HG02588 (cell line): Measurements from ENCODE around the gene CALHM4.
A peak's percentile ranks its signal among the peaks of the same experiment; 100 is the strongest.

Experiments
- ATAC-seq: cut with Tn5 transposase; IDR thresholded peaks from one replicate; pipeline ENCODE4 v1.9.1; 2021; ENCODE audit warnings: mild to moderate bottlenecking, moderate library complexity; ENCODE audit not compliant: unreplicated experiment

Gene CALHM4, protein sequence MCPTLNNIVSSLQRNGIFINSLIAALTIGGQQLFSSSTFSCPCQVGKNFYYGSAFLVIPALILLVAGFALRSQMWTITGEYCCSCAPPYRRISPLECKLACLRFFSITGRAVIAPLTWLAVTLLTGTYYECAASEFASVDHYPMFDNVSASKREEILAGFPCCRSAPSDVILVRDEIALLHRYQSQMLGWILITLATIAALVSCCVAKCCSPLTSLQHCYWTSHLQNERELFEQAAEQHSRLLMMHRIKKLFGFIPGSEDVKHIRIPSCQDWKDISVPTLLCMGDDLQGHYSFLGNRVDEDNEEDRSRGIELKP

DNA sequence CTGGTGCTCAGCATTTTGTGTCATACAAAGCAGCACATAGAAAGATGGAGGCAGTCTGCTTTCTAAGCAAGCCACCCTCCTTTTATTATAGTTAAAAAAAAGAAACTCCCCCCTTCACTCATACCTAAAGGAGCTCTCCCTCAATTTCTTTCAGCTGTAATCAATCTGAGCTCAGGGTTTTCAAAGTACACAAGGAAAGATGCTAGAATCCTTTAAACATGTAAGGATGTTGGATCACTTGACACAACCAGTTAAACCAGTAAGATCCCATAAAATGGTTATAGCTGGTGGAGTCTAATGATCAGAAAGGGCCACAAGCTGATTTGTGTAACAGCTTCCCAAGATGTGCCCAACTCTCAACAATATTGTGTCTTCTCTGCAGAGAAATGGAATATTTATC is at the start of gene CALHM4:
Gene CALHM4, plus strand, starts transcription at position 301 of the 400 bp plus-strand sequence. Its CDS starts 43 bp downstream, at position 344.
- no peak for ATAC-seq

DNA sequence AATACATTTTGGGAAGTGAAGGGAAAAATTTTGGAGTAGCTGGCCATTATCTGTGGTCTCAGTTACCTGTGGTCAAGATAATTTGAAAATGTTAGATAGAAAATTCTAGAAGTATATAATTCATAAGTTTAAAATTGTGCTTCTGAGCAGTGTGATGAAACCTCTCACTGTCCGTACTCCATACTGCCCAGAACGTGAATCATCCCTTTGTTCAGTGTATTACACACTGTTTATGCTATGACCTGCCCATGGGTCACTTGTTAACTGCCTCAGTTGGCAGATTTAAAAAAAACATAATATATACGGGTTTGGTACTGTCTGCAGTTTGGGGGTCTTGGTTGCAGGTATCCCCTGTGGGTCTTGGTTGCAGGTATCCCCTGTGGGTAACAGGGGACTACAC is 46.2 kb upstream of the CALHM4 start:
- ATAC-seq, result no peak

DNA sequence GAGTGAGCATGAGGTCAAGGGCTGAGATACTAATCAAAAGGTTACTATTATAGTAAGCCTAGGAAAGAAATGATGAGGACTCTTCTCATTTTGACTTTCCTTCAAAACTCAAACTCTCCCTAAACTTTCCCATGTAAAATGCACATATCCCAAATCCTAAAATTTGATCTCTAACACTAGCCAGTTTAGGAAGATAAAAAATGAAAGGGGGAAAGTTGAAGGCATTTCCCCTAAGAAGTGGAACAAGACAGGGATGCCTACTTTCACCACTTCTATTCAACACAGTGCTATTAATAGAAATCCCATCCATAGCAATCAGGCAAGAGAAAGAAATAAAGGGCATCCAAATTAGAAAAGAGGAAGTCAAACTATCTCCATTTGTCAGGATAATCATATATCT is 45.0 kb upstream of the CALHM4 start:
- ATAC-seq, result no peak

DNA sequence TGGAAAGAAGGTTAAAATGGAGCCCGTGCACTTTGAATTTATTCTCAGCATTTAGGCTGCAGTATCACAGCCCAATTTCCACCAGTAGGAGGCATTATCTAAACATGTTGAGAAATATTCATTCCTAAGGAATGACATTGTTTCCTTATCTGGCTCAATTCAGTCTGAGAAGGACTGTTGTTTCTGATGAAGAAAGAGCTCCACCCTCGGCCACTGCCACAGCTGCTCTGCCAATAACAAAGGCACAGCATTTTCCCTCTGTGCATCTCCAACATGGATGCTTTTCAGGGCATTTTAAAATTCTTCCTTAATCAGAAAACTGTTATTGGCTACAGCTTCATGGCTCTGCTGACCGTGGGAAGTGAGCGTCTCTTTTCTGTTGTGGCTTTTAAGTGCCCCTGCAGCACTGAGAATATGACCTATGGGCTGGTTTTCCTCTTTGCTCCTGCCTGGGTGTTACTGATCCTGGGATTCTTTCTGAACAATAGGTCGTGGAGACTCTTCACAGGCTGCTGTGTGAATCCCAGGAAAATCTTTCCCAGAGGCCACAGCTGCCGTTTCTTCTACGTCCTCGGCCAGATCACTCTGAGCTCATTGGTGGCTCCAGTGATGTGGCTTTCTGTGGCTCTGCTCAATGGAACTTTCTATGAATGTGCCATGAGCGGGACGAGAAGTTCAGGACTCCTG is 42.0 kb upstream of the CALHM4 start, which contains the start of gene CALHM5:
Gene CALHM5, plus strand, starts transcription at position 216 of the 687 bp plus-strand sequence. Its CDS starts 58 bp downstream, at position 274.
- no peak for ATAC-seq

GRCh38 chr6:116512111-116512559 is 41.4 kb upstream of the CALHM4 start:
- peak; percentile 62 for ATAC-seq

- ATAC-seq, result no peak
Observed at GRCh38 chr6:116512734-116513133, 40.8 kb upstream of the CALHM4 start.

- no peak for ATAC-seq
Observed at GRCh38 chr6:116513224-116513875, 40.2 kb upstream of the CALHM4 start.

DNA sequence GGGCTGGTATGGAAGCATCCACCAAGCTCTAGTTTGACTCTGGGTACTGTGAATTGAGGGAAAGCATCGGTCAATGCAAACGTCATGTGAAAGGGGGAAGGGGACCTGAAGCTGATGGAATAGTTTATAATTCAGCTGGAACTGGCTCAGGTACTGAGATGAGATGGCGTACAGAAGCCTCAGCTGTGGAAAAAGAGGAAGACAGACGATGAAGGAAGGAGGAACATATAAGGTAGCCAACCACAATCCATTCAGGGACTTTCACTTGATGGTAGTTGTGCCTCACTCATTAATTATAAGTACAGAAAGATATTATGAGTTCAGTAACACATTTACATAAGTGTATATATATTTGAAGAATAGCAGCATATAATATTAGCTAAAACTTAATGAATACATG is 39.4 kb upstream of the CALHM4 start:
- ATAC-seq, result no peak

- no peak for ATAC-seq
Observed at GRCh38 chr6:116515141-116515540, 38.4 kb upstream of the CALHM4 start.

GRCh38 chr6:116518621-116519368 is 34.8 kb upstream of the CALHM4 start:
- ATAC-seq, result no peak

- ATAC-seq, result no peak
Observed at GRCh38 chr6:116522896-116523295, 30.7 kb upstream of the CALHM4 start.

- no peak for ATAC-seq
Observed at GRCh38 chr6:116524236-116524635, 29.3 kb upstream of the CALHM4 start.

- no peak for ATAC-seq
Observed at GRCh38 chr6:116528133-116528532, 25.4 kb upstream of the CALHM4 start.

DNA sequence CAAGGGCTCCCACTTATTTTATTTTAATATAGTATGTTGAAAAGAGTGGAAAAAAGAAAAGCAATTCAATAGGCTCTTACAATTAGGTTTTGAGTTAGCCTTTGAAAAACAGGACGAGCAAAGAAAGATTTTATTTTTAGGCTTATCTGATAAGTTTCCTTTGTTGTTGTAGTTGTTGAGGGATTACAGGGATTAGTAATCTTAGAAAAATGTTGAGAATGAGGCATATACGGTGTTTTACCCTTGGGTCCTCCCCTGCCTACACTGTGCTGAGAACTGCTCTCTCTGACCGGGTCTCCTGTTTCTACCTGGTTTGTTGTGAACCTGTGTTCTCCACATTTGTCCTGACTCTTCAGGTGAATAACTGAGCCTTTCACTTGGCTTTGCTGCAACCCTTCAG is 24.8 kb upstream of the CALHM4 start:
- ATAC-seq, result no peak

DNA sequence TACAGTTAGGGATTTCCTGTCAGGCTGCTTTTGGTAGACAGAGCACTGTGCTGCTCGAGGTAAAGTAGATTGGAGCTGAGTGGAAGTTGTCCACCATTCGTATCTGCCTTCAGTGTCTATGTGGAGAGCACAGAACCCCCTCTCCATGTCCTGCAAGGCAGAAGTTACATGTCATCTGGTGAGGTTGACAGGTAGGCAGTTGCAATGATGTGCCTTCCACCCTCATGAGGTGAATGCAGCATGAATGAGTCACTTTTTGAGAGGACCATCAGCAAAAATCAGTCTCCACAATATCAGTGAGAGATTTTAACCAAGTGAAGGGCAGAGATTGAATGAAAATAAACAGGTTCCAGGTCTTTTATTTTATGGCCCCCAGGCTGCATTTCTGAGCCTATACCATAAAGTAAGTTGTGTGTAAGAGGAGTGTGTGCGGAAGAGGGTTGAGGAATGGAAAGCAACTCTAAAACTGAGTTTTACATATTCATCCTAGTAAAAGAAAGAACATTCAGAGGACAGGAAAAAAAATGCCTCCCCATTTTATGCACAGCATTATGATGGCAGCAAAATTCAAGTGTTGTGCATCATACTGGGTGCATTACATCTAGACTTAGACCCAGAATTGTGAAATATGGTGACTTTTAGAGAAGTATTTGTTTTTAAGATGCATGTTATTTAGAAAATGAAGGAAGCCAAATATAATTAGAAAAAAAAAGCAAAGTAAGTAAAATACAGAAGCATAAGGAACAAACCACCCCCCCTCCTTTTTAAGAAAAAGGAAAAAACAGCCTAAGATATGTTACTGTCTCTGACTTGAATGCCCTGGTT is 23.9 kb upstream of the CALHM4 start:
- no peak for ATAC-seq

GRCh38 chr6:116530436-116530835 is 23.1 kb upstream of the CALHM4 start:
- no peak for ATAC-seq

- ATAC-seq, result peak; percentile 57
Observed at GRCh38 chr6:116531675-116532570, 21.6 kb upstream of the CALHM4 start.

DNA sequence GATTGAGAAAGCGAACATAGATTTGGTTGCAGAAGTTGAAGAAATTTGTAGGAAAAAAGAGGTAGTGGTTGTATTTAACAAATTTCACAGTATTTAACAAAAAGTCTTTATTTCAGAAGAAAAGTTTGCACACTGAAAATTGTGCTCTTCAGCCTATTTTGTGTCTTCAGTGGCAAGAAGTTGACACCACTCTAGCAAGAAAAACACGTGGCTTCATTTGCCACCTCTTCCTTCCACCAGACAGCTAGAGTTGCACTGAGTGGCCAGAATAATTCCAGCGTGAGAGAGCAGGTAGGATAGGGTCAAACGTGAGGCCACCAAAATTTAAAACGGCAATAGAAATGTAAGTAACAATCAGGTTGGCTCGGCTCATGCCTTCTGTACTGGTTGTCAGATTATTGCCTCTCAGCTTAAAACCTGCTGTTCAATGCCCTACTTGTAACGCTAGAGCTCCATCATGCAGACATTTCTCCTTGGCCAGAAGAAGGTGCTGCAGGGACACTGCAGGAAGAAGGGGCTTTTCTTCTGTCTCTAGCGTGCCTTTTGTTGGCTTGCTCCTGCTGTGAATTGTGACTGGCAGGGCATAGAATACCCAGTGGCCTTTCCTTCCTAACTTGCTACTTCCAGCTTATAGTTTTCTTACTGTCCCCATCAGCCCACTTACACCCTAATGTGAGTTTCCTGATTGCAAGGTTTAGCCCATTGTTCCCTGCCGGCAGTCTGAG is 20.2 kb upstream of the CALHM4 start:
- no peak for ATAC-seq
